ENCODE measurements around the gene RNLS. TPM values are rescaled to one million over a fixed set of nuclear protein-coding genes. Genes with fewer than 3 reads are reported as not detected.

Gene RNLS
- total RNA-seq, 4 donors from 2014 or later = 8.7 to 19.7 (median 12.9) TPM

DNA sequence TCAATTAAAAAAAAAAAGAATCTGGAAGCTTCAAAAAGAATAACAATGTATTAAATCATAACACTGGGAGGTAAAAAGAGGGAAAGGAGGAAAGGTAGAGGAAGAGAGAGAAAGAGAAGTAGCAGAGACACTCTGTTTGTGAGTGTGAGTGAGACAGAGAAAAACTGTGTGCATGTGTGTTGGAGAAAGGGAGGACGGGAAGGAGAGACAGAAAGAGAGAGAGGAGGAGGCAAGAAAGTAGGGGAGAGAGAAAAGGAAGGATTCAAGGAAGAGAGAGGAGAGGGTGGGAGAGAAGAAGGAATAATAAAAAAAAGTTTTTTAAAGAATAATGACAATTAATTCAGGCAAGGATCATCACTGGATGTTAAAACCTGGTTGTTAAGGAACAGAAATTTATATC lies 77.9 kb downstream of the RNLS start:
- Histone ChIP-seq H3K4me3 (no peak overlapping the region), H3K9me3 (no peaks in the 10 kb centered on the region), H3K27ac (no peak overlapping the region), H3K36me3 (no peaks in the 10 kb centered on the region), H3K27me3 (no peaks in the 10 kb centered on the region), H3K4me1 (no peaks in the 10 kb centered on the region)
- intact Hi-C loops (cut with DNase I; ENCODE audit: low total_unique reads) = no loop called here
- no peak for DNase-seq
- TF ChIP-seq POLR2A (IDR thresholded peaks at IDR 0.05) = no peak
- TF ChIP-seq CTCF (IDR thresholded peaks at IDR 0.05) = no peak

DNA sequence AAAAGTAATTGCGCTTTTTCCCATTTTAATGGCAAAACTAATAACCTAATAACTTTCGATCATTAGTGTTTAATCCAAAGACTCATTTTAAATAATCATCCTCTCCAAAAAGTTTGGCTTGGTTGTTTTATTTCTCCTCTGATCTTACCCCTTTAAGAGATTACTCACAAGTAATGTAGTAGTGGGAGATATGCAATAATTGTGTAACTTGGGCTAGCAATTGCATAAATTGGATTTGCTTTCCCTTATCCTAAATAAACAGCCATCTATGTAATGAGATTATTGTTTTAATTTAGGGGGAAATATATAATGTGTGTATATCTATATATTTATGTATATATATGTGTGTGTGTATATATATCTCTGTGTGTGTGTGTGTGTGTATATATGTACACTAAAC lies 82.5 kb downstream of the RNLS start:
- H3K9me3 ChIP-seq = no peaks in the 10 kb centered on the region
- H3K36me3 ChIP-seq = no peaks in the 10 kb centered on the region
- no peaks in the 10 kb centered on the region for H3K27me3 ChIP-seq
- peaks cover 0 to 5% of the 10 kb centered on the region in 2 donors for H3K4me1 ChIP-seq
- H3K27ac ChIP-seq = peak overlapping the region; percentile 60 to 72
- TF ChIP-seq CTCF (IDR thresholded peaks at IDR 0.05) (no peak), POLR2A (IDR thresholded peaks at IDR 0.05) (no peak)
- no peak for DNase-seq
- H3K4me3 ChIP-seq = peak overlapping the region in 1 of 2 donors; percentile 19
- intact Hi-C loops (cut with DNase I; ENCODE audit: low total_unique reads) = no loop called here

DNA sequence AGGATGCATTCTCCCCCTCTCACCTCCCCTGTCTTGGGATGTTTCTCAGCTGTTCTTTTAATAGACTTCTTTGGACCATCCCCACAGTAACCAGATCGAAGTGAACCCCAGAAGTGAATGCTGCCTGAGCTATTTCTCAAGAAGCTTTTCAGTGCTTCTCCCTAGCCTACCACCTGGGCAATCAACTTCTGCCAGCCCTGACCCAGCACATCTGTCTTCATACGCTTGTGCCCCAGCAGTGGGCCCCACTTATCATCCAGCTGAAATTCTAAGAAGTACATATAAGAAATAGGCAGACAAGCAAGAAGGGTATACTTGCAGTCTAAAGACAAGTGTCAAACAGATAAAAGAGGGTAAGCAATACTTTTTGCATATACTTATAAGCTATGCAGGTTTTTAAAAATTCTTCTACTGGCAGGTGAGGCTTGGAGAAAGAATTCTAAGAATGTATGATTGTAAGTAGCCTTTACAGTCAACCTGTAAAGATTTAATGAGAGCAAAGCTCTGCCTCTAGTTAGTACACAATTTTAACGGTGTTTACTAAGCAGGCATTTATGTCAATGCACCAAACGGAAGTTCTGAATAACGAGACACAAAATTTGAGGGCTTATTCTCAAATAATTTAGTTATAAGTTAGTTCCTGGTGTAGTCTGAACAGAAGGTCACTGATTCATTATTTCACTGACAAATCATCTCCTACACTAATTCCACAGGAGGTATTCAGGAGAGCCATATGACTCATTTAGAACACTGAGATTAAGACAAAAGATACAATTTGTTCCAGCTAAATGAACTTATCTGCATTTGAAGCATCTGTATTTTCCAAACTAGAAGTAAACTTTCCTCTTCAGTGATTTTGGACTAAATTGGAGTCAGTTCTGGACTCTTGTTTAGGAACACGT lies 83.3 kb downstream of the RNLS start:
- intact Hi-C loops (cut with DNase I; ENCODE audit: low total_unique reads) = no loop called here
- TF ChIP-seq POLR2A (IDR thresholded peaks at IDR 0.05) (no peak), CTCF (IDR thresholded peaks at IDR 0.05) (no peak)
- peak overlapping the region; percentile 60 to 72 for H3K27ac ChIP-seq

DNA sequence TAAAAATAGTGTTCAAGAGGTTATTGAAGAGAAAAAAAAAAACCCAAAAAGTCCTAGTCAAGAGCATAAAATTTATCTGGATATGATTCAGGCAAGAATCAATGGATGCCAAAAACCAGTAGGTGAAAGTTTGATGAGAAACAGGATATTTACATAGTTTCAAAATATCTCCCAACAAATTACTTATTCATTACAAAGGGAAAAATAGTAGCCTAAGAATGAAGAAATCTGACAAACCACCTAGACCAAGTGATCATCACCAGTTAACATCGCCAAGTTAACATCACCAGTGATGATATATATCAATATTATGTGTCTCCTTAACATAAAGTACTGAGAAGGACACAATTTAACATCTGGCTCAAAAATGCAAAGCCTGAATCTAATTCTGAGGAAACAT lies 85.2 kb downstream of the RNLS start:
- TF ChIP-seq CTCF (IDR thresholded peaks at IDR 0.05) = no peak
- TF ChIP-seq POLR2A (IDR thresholded peaks at IDR 0.05) = no peak
- Histone ChIP-seq H3K4me1 (peaks cover 0 to 5% of the 10 kb centered on the region in 2 donors), H3K27me3 (no peaks in the 10 kb centered on the region), H3K4me3 (no peak overlapping the region), H3K27ac (peak overlapping the region; percentile 60 to 72), H3K9me3 (no peaks in the 10 kb centered on the region), H3K36me3 (no peaks in the 10 kb centered on the region)
- intact Hi-C loops (cut with DNase I; ENCODE audit: low total_unique reads) = no loop called here
- no peak for DNase-seq

More for the DNA sequence above, 83.3 kb downstream of the RNLS start:
- DNase-seq = peak; percentile 18 to 36
- no peaks in the 10 kb centered on the region for H3K36me3 ChIP-seq
- H3K4me1 ChIP-seq = peaks cover 0 to 5% of the 10 kb centered on the region in 2 donors
- no peaks in the 10 kb centered on the region for H3K27me3 ChIP-seq
- no peak overlapping the region for H3K4me3 ChIP-seq
- no peaks in the 10 kb centered on the region for H3K9me3 ChIP-seq

DNA sequence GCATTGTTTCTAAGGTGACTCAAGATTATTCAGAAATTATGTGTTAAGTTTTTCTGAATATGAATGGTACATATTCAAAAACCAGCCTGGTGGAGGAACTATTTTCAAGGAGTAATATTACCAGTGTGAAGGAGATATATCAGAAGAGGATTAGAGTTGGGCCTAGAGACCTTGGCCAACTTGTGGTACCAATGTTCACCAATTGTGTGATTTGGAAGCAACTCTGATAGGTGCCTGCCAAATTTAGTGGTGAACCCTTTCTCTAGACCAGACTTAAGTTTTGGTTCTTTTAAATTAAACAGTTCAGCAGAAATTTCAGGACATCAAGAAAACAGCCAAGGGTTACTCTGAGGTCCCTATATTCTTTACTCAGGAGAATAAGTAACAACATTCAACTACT lies 88.6 kb downstream of the RNLS start:
- no peaks in the 10 kb centered on the region for H3K9me3 ChIP-seq
- no peak overlapping the region for H3K4me3 ChIP-seq
- peaks cover 0 to 5% of the 10 kb centered on the region in 2 donors for H3K4me1 ChIP-seq
- no peaks in the 10 kb centered on the region for H3K27me3 ChIP-seq
- H3K36me3 ChIP-seq = no peaks in the 10 kb centered on the region
- TF ChIP-seq POLR2A (IDR thresholded peaks at IDR 0.05) = no peak
- no peak for TF ChIP-seq CTCF (IDR thresholded peaks at IDR 0.05)
- peak overlapping the region in 1 of 2 donors; percentile 12 for H3K27ac ChIP-seq
- DNase-seq = no peak
- intact Hi-C loops (cut with DNase I; ENCODE audit: low total_unique reads) = no loop called here
